GM18499 (cell line): Measurements from ENCODE around the gene ANAPC10.
"Not testable (repeated sequence)": the region's sequence is repeated elsewhere in the genome, so short reads cannot be mapped to it uniquely, and the experiment has no call there.

ENCODE experiments used
- ATAC-seq: cut with Tn5 transposase; IDR thresholded peaks from one replicate; pipeline ENCODE4 v1.9.1; 2021; ENCODE audit warnings: moderate number of reproducible peaks; ENCODE audit not compliant: insufficient read depth, unreplicated experiment

Gene ANAPC10

GRCh38 chr4:145097821-145098674 lies at the start of gene ANAPC10, which contains the start of gene ABCE1:
Gene ANAPC10 (minus strand): TSS chr4:145098196. CDS start chr4:145096099, 2,097 bp downstream.
Gene ABCE1 (plus strand): TSS chr4:145098311. CDS start chr4:145104413, 6,102 bp downstream.
- ATAC-seq, result peak; percentile 66

DNA sequence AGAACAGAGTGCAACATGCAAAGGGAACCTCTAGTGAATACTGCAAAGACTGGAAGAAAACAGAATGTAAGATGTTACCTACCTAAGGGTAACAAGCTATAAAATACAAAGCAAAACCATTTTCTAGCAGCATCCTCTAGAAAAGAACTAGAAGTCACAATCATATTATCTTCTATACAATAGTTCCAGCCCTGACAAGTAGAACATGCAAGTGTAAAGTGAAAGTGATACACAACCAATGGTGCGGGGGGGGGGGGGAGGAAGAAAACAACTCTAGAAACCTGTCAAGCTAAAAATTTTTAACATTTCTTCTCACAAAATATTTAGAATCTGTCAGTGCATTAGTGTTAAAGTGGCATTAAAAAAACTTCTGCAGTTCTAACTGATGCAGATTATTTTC lies 38.2 kb upstream of the ANAPC10 start:
- ATAC-seq, result not testable (repeated sequence)

DNA sequence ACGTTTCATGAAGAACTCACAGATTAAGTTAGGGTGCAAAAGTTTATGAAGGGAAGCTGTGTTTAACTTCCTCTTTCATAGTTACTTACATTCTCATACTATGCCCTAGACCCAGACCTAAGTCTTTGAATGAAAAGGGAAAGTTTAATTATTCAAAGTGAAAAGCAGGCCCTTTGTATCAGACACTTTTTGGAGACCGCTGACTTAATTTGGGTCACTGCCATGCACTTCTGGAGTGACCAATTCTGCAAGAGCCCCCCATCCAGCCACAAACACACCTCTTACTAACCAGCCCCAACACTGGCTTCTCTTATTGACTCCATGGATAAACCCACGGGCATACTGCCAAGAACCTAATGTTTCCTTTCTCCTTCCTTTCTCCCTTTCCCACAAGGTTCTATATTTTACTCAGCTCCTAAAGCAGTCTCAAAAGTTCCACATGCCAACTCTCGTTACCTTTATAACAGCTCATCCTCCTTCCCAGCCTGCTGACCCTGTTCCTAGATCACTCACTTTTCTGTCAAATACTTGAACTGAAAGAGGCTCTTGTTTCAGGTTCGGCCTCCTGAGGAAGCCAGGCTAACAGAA lies 34.6 kb upstream of the ANAPC10 start:
- ATAC-seq, result peak; percentile 70

DNA sequence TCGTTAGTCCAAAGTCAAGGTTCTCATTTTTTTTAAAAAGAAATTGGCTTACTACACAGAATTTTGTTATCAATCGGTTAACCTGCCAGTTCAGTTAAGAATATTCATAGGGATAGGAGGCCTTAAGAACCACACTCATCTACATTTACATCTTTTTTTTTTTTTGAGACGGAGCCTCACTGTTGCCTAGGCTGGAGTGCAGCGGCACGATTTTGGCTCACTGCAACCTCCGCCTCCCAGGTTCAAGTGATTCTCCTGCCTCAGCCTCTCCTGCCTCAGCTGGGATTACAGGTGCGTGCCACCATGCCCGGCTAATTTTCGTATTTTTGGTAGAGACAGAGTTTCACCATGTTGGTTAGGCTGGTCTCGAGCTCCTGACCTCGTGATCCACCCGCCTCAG lies 33.9 kb upstream of the ANAPC10 start:
- no peak for ATAC-seq

DNA sequence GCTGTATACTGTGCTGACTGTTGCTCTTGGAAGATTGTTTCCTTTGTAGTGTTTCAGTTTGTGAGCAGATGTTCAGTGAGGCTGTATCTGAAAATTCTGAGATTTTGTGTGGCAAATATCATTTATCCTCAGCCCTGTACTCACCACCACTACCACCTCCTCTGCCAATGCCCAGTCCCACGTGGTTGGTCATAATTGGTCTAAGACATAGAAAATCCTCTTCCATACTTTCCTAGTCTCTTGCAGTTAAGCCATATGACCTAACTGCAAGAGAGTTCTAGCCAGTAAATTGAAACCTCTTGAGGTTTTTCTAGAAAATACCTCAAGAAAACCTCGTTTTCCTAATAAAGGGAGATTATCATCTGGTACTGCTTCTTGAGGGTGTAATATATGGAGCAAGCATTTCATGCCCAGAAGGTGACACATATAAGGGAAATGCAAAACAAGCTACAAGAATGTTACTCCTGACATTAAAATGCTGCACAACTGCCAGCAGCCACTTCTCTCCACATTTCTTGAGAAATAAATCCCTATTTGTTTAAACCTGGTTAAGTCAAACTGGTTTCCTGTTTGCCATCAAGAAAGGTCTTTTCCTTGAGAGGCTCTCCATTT lies 32.9 kb upstream of the ANAPC10 start:
- ATAC-seq, result no peak

DNA sequence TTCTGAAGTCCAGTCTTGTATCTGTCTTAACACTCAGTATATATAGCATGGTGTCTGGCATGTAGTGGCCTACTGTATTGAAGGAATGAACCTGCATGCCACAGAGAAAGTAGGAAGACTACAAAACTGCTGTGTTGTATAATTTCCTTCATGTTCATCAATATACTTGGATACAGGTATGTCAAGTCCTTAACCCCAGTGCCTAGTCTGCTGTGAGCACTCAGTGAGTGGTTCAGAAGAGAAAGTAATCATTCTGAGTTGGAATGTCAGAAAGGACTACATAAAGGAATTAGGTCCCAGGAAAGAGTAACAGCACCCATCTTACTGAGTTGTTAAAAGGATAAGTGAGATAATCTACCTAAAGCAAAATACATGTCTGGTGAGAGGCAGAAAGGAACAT lies 32.1 kb upstream of the ANAPC10 start:
- no peak for ATAC-seq

DNA sequence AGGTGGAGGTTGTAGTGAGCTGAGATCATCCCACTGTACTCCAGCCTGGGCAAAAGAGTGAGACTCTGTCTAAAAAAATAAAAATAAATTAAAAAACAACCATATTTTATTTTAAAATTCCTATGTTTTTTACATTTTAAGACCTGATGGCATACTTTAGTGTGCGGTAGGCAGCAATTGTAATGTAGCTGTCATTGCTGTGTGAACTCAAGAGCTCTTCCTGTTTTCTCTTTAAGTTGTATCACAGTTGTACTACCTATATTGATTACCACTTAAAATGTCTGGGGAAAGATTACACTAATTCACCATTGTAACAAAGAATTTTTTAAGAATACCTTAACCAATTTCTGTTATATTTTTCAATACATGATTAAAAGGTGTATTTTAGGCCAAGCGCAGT lies 27.4 kb upstream of the ANAPC10 start:
- ATAC-seq, result no peak

- ATAC-seq, result no peak
These were observed 10.1 kb upstream of the ANAPC10 start for GRCh38 chr4:145108128-145108527.

- no peak for ATAC-seq
These were observed 9.1 kb upstream of the ANAPC10 start for GRCh38 chr4:145107126-145107525.

DNA sequence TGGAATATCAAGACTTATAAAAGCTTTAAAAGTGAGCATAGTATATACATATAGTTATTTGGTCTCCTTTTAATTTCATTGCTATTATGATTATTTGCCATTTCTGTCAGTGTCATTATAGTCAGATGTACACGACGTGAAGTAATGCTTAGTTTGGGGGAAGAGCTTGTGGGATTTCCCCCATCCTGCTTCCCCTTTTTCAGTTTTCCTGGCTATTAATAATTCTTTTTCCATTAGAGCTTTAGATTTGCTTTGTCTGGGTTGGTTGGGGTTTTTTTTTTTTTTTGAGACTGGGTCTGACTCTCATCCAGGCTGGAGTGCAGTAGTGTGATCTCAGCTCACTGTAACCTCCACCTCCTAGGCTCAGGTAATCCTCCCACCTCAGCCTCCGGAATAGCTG lies 5.5 kb upstream of the ANAPC10 start:
- no peak for ATAC-seq

- ATAC-seq, result no peak
These were observed 4.6 kb upstream of the ANAPC10 start for GRCh38 chr4:145102619-145103018.

- ATAC-seq, result no peak
These were observed 3.1 kb upstream of the ANAPC10 start for GRCh38 chr4:145101091-145101490.

- no peak for ATAC-seq
These were observed 1.7 kb upstream of the ANAPC10 start for GRCh38 chr4:145099653-145100052.

GRCh38 chr4:145098675-145099037 lies 660 bp upstream of the ANAPC10 start:
- peak; percentile 4 for ATAC-seq

GRCh38 chr4:145097331-145097820 lies 620 bp downstream of the ANAPC10 start:
- no peak for ATAC-seq

DNA sequence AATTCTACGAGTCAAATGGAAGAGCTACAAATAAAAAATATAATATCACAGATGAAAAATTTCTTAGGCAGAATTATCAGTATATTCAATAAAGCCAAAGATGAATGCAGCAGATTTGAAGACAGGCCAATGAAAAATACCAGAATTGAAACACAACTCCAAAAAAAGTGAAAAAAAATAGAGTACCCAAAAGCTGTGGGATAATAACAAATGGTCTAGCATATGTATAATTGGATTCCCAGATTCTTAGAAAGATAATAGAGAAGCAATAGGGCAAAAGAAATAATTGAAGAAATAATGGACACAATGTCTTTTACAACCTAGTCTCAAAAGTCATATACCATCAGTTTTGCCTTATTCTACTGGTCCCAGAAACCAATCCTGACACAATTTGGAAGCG lies 4.4 kb downstream of the ANAPC10 start:
- no peak for ATAC-seq

DNA sequence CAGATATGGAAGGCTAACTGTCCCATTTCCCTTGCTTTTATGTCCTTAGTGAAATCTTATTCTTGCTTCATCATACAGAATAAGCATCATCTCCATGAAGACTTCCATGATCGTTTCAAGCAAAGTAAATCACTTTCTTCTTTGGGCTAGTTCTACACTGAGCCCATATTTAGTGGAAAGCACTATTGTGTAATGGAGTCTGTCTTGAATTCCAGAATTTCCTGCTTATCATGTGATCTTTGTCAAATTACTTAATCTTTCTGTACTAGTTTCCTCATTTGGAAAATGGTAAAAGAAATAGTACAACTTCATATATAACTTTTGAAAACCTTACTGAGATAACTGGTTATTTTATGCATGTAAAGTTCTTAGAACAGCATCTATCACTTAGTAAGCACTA lies 7.6 kb downstream of the ANAPC10 start:
- no peak for ATAC-seq

GRCh38 chr4:145083891-145084605 lies 13.9 kb downstream of the ANAPC10 start:
- no peak for ATAC-seq

DNA sequence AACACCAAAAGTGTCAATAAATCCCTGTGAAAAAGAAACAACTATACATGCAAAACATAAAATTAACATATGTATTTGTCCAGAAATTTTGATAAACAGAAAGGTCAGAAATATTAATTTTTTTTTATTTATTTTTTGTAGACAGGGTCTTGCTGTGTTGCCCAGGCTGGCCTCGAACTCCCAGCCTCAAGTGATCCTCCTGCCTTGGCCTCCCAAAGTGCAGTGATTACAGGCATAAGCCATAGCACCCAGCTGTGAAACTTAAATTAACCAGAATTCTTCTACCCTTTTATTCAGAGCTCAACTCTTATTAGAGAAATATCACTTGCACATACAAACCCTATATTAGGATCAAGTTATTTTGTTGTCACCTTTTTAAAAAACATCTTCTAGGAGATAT lies 16.2 kb downstream of the ANAPC10 start:
- ATAC-seq, result no peak

DNA sequence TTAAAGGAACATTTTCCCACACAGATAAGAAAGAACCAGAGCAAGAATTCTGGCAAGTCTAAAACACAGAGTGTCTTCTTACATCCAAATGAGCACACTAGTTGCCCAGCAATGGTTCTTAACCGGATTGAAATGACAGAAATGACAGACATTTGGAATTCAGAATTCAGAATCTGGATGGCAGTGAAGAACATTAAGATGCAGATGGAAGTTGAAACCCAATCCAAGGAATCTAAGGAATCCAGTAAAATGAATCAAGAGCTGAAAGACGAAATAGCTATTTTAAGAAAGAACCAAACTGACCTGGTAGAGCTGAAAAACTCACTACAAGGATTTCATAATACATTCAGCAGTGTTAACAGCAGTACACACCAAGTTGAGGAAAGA lies 21.5 kb downstream of the ANAPC10 start:
- no peak for ATAC-seq
